BE2C (cell line): ENCODE measurements around the gene TRDN.

Source experiments
- DNase-seq: peaks from one replicate; pipeline ENCODE4 v3.0.0-alpha.2; 2020
- H3K27me3 ChIP-seq: fragments of 250-450 bp; sonication (Bioruptor Pico); 2 replicates; pipeline ENCODE4 v1.5.1; 2020; ENCODE audit warnings: mild to moderate bottlenecking
- H3K36me3 ChIP-seq: fragments of 250-450 bp; sonication (Bioruptor Pico); 2 replicates; pipeline ENCODE4 v1.5.1; 2020; ENCODE audit warnings: mild to moderate bottlenecking
- H3K4me1 ChIP-seq: fragments of 250-450 bp; sonication (Bioruptor Pico); 2 replicates; pipeline ENCODE4 v1.5.1; 2020
- H3K4me3 ChIP-seq: 2 replicates; pipeline ENCODE4 v1.5.1; 2011; ENCODE audit warnings: low read depth, low read length
- H3K9me3 ChIP-seq: fragments of 250-450 bp; sonication (Bioruptor Pico); 2 replicates; pipeline ENCODE4 v1.5.1; 2020
- TF ChIP-seq, protein P1 (sequence below): IDR thresholded peaks from 2 replicates; pipeline ENCODE4 v1.5.1; 2012; ENCODE audit warnings: mild to moderate bottlenecking, low read depth, low read length

Gene TRDN

DNA sequence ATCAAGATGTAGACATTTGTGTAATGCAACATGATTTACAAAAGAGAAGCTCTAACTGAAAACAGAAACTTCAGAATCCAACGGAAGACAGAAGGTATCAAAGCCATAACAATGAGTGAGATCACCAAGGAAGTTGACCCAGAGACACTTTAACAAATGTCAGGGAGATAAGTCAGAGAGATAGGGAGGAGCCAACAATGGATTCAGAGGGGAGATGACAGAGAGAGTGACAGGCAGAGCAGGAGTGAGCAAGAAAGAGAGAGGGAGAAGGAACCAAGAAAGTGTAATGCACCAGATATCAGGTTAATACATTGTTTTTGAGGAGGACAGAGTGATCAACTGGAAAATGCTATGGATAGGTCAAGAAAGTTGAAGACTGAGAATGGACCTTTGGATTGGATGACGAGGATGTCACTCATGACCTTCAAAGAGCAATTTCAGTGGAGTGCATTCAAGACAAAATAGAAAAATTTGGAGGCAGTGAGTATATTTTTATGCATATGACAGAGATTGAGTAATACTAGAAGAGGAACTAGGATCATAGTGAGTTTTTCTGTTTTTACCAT is 86.6 kb downstream of the TRDN start:
- TF ChIP-seq, protein P1, sequence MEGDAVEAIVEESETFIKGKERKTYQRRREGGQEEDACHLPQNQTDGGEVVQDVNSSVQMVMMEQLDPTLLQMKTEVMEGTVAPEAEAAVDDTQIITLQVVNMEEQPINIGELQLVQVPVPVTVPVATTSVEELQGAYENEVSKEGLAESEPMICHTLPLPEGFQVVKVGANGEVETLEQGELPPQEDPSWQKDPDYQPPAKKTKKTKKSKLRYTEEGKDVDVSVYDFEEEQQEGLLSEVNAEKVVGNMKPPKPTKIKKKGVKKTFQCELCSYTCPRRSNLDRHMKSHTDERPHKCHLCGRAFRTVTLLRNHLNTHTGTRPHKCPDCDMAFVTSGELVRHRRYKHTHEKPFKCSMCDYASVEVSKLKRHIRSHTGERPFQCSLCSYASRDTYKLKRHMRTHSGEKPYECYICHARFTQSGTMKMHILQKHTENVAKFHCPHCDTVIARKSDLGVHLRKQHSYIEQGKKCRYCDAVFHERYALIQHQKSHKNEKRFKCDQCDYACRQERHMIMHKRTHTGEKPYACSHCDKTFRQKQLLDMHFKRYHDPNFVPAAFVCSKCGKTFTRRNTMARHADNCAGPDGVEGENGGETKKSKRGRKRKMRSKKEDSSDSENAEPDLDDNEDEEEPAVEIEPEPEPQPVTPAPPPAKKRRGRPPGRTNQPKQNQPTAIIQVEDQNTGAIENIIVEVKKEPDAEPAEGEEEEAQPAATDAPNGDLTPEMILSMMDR, result no peak
- H3K27me3 ChIP-seq, result no peaks in the 10 kb centered on the region
- no peaks in the 10 kb centered on the region for H3K9me3 ChIP-seq
- H3K4me3 ChIP-seq, result no peak overlapping the region
- no peaks in the 10 kb centered on the region for H3K36me3 ChIP-seq
- no peak for DNase-seq
- H3K4me1 ChIP-seq, result no peaks in the 10 kb centered on the region

DNA sequence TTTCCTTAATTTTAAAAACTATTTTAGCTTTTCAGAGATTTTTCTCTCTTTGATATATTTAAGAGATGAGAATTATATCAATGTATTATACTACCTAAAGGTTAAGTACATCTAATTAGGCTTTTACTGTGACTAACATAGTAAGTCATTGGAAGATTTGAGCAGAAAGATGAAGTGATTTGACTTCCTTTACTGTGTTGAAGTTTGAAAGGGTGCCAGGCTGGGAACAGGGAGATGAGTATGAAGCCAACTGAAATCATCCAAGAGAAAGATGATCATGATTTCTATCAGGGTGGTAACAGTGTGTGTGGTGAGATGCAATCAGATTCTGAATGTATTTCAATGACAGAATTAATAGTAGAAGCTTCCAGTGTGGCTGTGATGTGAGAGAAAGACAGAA is 87.3 kb downstream of the TRDN start:
- H3K9me3 ChIP-seq, result no peaks in the 10 kb centered on the region
- no peak for DNase-seq
- TF ChIP-seq, protein P1, result no peak
- no peaks in the 10 kb centered on the region for H3K27me3 ChIP-seq
- no peaks in the 10 kb centered on the region for H3K36me3 ChIP-seq
- H3K4me1 ChIP-seq, result no peaks in the 10 kb centered on the region
- H3K4me3 ChIP-seq, result no peak overlapping the region

DNA sequence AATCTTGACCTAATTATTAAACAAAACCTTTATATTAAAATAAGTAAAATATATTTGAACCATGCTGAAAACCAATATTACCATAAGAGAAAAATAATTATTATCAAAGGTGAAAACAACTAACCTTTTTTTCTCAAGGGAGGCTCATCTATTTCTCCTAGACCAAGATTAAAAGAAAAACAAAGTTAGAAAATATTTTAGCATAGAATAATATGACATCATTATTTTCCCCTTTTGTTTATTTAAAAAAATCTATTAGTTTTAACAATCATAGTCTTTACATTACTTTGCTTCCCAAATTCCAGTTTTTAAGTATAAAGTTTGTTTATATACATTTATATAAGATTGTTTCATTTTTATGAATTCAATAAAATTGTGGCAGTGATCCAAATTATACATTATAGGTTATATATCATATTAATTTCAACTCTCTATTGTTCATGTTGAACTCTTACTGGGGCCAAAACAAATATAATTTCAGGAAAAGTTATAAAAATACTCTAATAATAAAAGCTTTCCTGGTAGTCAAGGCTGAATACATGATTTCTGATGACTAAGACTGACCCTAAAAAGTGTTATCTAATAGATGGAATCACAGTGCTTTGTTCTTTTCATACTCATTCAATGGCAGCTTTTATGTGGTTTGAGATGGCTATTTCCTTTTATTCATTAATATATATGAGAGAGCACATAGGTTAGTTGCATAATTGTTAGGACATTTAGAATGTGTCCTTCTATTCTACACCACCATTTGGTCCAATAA is 89.4 kb downstream of the TRDN start:
- no peak overlapping the region for H3K4me3 ChIP-seq
- H3K36me3 ChIP-seq, result no peaks in the 10 kb centered on the region
- TF ChIP-seq, protein P1, result no peak
- DNase-seq, result no peak
- H3K4me1 ChIP-seq, result no peaks in the 10 kb centered on the region
- H3K9me3 ChIP-seq, result no peaks in the 10 kb centered on the region
- no peaks in the 10 kb centered on the region for H3K27me3 ChIP-seq

DNA sequence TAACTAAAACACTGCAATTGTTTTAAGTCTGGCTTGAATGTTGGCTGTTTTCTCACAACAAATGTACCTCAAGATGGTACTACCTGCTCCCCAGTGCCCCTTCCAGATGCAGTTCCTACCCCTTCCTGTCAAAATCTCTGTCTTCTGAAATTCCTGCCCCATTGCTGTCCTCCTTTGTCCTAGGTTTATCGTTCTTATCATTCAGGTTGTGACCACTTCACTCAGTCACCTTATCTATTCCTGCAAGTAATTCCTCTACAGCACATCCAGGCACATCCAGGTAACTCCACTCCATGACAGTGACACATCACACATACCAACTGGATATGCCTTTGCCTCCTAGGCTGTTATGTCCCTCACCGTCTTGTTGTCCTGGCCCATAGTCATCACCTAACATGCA is 90.2 kb downstream of the TRDN start:
- Histone ChIP-seq H3K36me3 (no peaks in the 10 kb centered on the region), H3K4me3 (no peak overlapping the region), H3K9me3 (no peaks in the 10 kb centered on the region), H3K27me3 (no peaks in the 10 kb centered on the region), H3K4me1 (no peaks in the 10 kb centered on the region)
- DNase-seq, result no peak
- TF ChIP-seq, protein P1, result no peak

DNA sequence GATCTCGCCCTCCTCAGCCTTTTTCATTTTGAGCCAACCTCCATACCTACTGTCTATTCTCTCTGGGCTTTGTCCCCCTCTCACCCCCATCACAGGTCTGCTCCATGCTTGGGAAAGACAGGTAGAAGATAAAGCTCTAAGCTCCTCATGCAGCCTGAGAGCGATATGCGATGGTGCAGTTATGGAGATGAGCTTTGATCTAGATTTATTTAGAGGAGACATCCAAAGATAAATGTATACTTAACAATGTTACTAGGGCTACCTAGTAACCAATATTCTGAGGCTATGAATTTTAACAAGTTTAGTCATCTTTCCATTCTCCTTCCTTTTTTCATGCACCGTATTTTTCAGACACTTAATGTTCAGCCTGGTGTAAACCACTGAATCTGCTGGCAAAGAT is 95.3 kb downstream of the TRDN start:
- Histone ChIP-seq H3K4me1 (no peaks in the 10 kb centered on the region), H3K36me3 (no peaks in the 10 kb centered on the region), H3K4me3 (no peak overlapping the region), H3K9me3 (no peaks in the 10 kb centered on the region), H3K27me3 (no peaks in the 10 kb centered on the region)
- TF ChIP-seq, protein P1, result no peak
- DNase-seq, result no peak
